Measurements from ENCODE around the gene NRIP1.

DNA sequence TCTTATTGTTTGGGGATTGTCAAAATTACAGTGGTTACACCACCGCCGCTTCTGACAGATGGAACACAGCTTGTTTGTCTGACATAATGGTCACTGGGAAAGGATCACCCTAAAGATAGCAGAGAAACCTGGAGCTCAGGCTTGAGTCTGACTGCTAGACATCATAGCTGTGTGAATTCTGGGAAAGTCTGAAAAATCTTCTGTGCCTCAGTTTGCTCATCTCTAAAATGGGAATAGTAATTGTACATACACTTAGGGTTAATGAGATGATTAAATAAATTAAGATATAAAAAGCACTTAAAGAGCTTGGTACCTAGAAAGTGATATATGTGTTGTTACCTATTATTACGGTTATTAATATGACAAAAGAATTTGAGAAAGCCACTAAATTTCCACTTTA, 39.7 kb upstream of the NRIP1 start:
- TF ChIP-seq, protein P1, sequence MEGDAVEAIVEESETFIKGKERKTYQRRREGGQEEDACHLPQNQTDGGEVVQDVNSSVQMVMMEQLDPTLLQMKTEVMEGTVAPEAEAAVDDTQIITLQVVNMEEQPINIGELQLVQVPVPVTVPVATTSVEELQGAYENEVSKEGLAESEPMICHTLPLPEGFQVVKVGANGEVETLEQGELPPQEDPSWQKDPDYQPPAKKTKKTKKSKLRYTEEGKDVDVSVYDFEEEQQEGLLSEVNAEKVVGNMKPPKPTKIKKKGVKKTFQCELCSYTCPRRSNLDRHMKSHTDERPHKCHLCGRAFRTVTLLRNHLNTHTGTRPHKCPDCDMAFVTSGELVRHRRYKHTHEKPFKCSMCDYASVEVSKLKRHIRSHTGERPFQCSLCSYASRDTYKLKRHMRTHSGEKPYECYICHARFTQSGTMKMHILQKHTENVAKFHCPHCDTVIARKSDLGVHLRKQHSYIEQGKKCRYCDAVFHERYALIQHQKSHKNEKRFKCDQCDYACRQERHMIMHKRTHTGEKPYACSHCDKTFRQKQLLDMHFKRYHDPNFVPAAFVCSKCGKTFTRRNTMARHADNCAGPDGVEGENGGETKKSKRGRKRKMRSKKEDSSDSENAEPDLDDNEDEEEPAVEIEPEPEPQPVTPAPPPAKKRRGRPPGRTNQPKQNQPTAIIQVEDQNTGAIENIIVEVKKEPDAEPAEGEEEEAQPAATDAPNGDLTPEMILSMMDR (IDR thresholded peaks at IDR 0.05; ENCODE audit: low read length) = no peak
- TF ChIP-seq EZH2phosphoT487 (IDR thresholded peaks at IDR 0.05; ENCODE audit: low read length) = no peak
- TF ChIP-seq EZH2 (optimal IDR thresholded peaks at IDR 0.05; ENCODE audit: low read depth, low read length) = no peak
